ENCODE measurements around the gene SIGLEC7. TPM values are rescaled to one million over a fixed set of nuclear protein-coding genes. Genes with fewer than 3 reads are reported as not detected.

Gene SIGLEC7
- total RNA-seq, 2 donors from 2014 or later: not detected

- ATAC-seq (no peak), DNase-seq (peak in 2 of 4 donors; percentile 16 to 79)
- Histone ChIP-seq H3K36me3 (replicated peaks in 1 of 2; ENCODE audit: insufficient read depth in 1 of 2, low read depth in 2 of 2) (no peaks in the 10 kb centered on the region), H3K27ac (peak within 1 kb of the TSS in 1 of 4 donors; percentile 69), H3K9me3 (no peaks in the 10 kb centered on the region), H3K27me3 (no peaks in the 10 kb centered on the region), H3K4me3 (no peak within 1 kb of the TSS), H3K4me1 (no peaks in the 10 kb centered on the region)
- WGBS, 2 donors: 42 to 68% methylated on average over 8 to 14 of the region's 14 CpGs
- intact Hi-C loops (cut with DNase I): no loop called here
- TF ChIP-seq CTCF (IDR thresholded peaks at IDR 0.05) (no peak), POLR2A (IDR thresholded peaks at IDR 0.05) (peak in 2 of 3 donors; percentile 17 to 63)
Observed at GRCh38 chr19:51124729-51125128, 17.4 kb upstream of the SIGLEC7 start, which contains the start of gene SIGLEC9. Gene SIGLEC9 (plus strand): TSS chr19:51124906. CDS start chr19:51124975, 69 bp downstream.

- no peaks in the 10 kb centered on the region for H3K36me3 ChIP-seq (replicated peaks in 1 of 2; ENCODE audit: insufficient read depth in 1 of 2, low read depth in 2 of 2)
- DNase-seq (no peak), ATAC-seq (no peak)
- TF ChIP-seq POLR2A (IDR thresholded peaks at IDR 0.05) (no peak), CTCF (IDR thresholded peaks at IDR 0.05) (no peak)
- H3K4me3 ChIP-seq: no peak overlapping the region
- no peaks in the 10 kb centered on the region for H3K4me1 ChIP-seq
- no peaks in the 10 kb centered on the region for H3K9me3 ChIP-seq
- WGBS, 2 donors: 53 to 63% methylated on average over 6 to 14 of the region's 16 CpGs
- peak overlapping the region in 1 of 4 donors; percentile 69 for H3K27ac ChIP-seq
- no peaks in the 10 kb centered on the region for H3K27me3 ChIP-seq
- intact Hi-C loops (cut with DNase I): no loop called here
Observed at GRCh38 chr19:51125421-51126075, 16.6 kb upstream of the SIGLEC7 start.

GRCh38 chr19:51127032-51127431 lies 15.1 kb upstream of the SIGLEC7 start:
- Histone ChIP-seq H3K27ac (peak overlapping the region in 1 of 4 donors; percentile 49), H3K4me1 (peaks cover 3% of the 10 kb centered on the region), H3K4me3 (no peak overlapping the region), H3K36me3 (replicated peaks in 1 of 2; ENCODE audit: insufficient read depth in 1 of 2, low read depth in 2 of 2) (no peaks in the 10 kb centered on the region), H3K27me3 (no peaks in the 10 kb centered on the region), H3K9me3 (no peaks in the 10 kb centered on the region)
- ATAC-seq (no peak), DNase-seq (no peak)
- WGBS, 2 donors: 45 to 64% methylated on average over 2 to 6 of the region's 6 CpGs
- no peak for TF ChIP-seq CTCF (IDR thresholded peaks at IDR 0.05)
- no peak for TF ChIP-seq POLR2A (IDR thresholded peaks at IDR 0.05)
- intact Hi-C loops (cut with DNase I): no loop called here

GRCh38 chr19:51127755-51128154 lies 14.3 kb upstream of the SIGLEC7 start:
- H3K27me3 ChIP-seq: no peaks in the 10 kb centered on the region
- peak in 1 of 4 donors; percentile 80 for DNase-seq
- H3K36me3 ChIP-seq (replicated peaks in 1 of 2; ENCODE audit: insufficient read depth in 1 of 2, low read depth in 2 of 2): no peaks in the 10 kb centered on the region
- peak overlapping the region in 1 of 4 donors; percentile 58 for H3K27ac ChIP-seq
- intact Hi-C loops (cut with DNase I): no loop called here
- TF ChIP-seq CTCF (IDR thresholded peaks at IDR 0.05): no peak
- peak in 2 of 3 donors; percentile 28 to 65 for TF ChIP-seq POLR2A (IDR thresholded peaks at IDR 0.05)
- peaks cover 8% of the 10 kb centered on the region for H3K4me1 ChIP-seq
- no peaks in the 10 kb centered on the region for H3K9me3 ChIP-seq
- WGBS, 2 donors: 40 to 63% methylated on average over 2 to 4 of the region's 4 CpGs
- ATAC-seq: no peak
- H3K4me3 ChIP-seq: no peak overlapping the region

GRCh38 chr19:51128227-51128626 lies 13.9 kb upstream of the SIGLEC7 start:
- Histone ChIP-seq H3K4me3 (no peak overlapping the region), H3K4me1 (peaks cover 8% of the 10 kb centered on the region), H3K36me3 (replicated peaks in 1 of 2; ENCODE audit: insufficient read depth in 1 of 2, low read depth in 2 of 2) (no peaks in the 10 kb centered on the region), H3K27me3 (no peaks in the 10 kb centered on the region), H3K9me3 (no peaks in the 10 kb centered on the region), H3K27ac (peak overlapping the region in 1 of 4 donors; percentile 58)
- TF ChIP-seq POLR2A (IDR thresholded peaks at IDR 0.05) (no peak), CTCF (IDR thresholded peaks at IDR 0.05) (no peak)
- no peak for DNase-seq
- intact Hi-C loops (cut with DNase I): no loop called here
- 64 to 80% methylated on average over 7 of the region's 7 CpGs for WGBS, 2 donors
- no peak for ATAC-seq
